HepG2 (cell line): ENCODE data around the gene ARF5.

Experiments
- ARNTL ChIP-seq: sonication (generic); formaldehyde crosslinking; IDR thresholded peaks from 2 replicates; pipeline ENCODE4 v1.4.0; 2020; ENCODE audit warnings: mild to moderate bottlenecking, missing genetic modification reagents
- CC2D1A ChIP-seq: sonication (generic); formaldehyde crosslinking; IDR thresholded peaks from 2 replicates; pipeline ENCODE4 v1.8.1; 2023; ENCODE audit warnings: mild to moderate bottlenecking, missing genetic modification reagents
- CREM ChIP-seq, 2 experiments: sonication (generic) in 1 of 2; formaldehyde crosslinking in 1 of 2; IDR thresholded peaks; 2 replicates each; pipeline versions ENCODE4 v1.4.0 to v1.6.1; 2016 to 2020; ENCODE audit warnings: antibody characterized with exemption in 1 of 2, mild to moderate bottlenecking in 1 of 2, missing genetic modification reagents in 1 of 2
- EZH2 ChIP-seq: conservative IDR thresholded peaks from 2 replicates; pipeline ENCODE4 v1.6.1; 2012; ENCODE audit warnings: mild to moderate bottlenecking, low read depth, low read length, moderate library complexity
- FOXP1 ChIP-seq, 2 experiments: fragments of 450-650 bp in 1 of 2; IDR thresholded peaks; 2 replicates each; pipeline ENCODE4 v1.6.1; 2017 to 2018; ENCODE audit warnings: antibody characterized with exemption in 1 of 2
- GABPA ChIP-seq, 2 experiments: IDR thresholded peaks; 2 replicates each; pipeline ENCODE4 v1.6.1; 2011 to 2016; ENCODE audit warnings: low read depth in 2 of 2, low read length in 1 of 2, missing biosample characterization in 1 of 2, missing genetic modification characterization in 1 of 2
- SP1 ChIP-seq, 2 experiments: fragments of 450-650 bp in 1 of 2; sonication (generic) in 1 of 2; formaldehyde crosslinking in 1 of 2; IDR thresholded peaks; 2 replicates each; pipeline versions ENCODE4 v1.4.0 to v1.6.1; 2016 to 2020; ENCODE audit warnings: missing genetic modification reagents in 1 of 2
- ZNF235 ChIP-seq: sonication (generic); formaldehyde crosslinking; IDR thresholded peaks from 2 replicates; pipeline ENCODE4 v1.8.1; 2023; ENCODE audit warnings: mild to moderate bottlenecking, missing genetic modification reagents, borderline replicate concordance
- ZNF720 ChIP-seq: sonication (generic); formaldehyde crosslinking; IDR thresholded peaks from 2 replicates; pipeline ENCODE4 v1.4.0; 2020; ENCODE audit warnings: missing genetic modification reagents
- ZNF777 ChIP-seq: sonication (generic); formaldehyde crosslinking; IDR thresholded peaks from 2 replicates; pipeline ENCODE4 v1.4.0; 2020; ENCODE audit warnings: missing genetic modification reagents
- TF ChIP-seq, protein P1 (sequence below): sonication (generic); formaldehyde crosslinking; IDR thresholded peaks from 2 replicates; pipeline ENCODE4 v1.4.0; 2020; ENCODE audit warnings: missing genetic modification reagents, low read depth, mild to moderate bottlenecking, borderline replicate concordance

DNA sequence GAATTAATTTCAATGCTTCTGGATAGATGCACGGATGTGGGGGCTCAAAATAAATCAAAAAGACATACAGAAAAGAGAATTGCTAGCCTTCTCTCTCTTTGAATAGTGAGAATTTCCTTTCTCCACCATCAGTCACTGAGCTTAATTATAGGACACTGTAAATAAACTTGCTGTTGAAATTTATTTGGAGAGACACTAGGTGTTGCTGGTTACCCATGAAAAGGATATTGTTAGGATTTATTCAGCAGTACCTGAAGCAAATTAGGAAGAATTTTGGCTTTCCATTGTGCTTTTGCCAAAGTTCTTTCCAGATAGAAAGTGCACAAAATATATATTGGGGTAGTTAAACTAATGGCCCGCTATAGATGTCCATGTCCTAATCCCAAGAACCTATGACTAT, 30.4 kb upstream of the ARF5 start:
- no peak for TF ChIP-seq CC2D1A
- TF ChIP-seq ZNF777 (CRISPR knock-in tag), result no peak
- TF ChIP-seq SP1 (IDR thresholded peaks at IDR 0.05), result no peak
- TF ChIP-seq SP1 (CRISPR knock-in tag; IDR thresholded peaks at IDR 0.05), result no peak
- TF ChIP-seq CREM (IDR thresholded peaks at IDR 0.05), result no peak
- TF ChIP-seq CREM (CRISPR knock-in tag; IDR thresholded peaks at IDR 0.05), result no peak
- TF ChIP-seq ARNTL (CRISPR knock-in tag), result no peak
- no peak for TF ChIP-seq GABPA (IDR thresholded peaks at IDR 0.05; ENCODE audit: low read depth, low read length)
- TF ChIP-seq GABPA (CRISPR knock-in tag; IDR thresholded peaks at IDR 0.05; ENCODE audit: low read depth), result no peak
- no peak for TF ChIP-seq ZNF235
- TF ChIP-seq ZNF720 (CRISPR knock-in tag), result no peak
- no peak for TF ChIP-seq FOXP1 (IDR thresholded peaks at IDR 0.05)
- TF ChIP-seq FOXP1 (CRISPR knock-in tag; IDR thresholded peaks at IDR 0.05), result no peak
- TF ChIP-seq EZH2, result no peak
- TF ChIP-seq, protein P1, sequence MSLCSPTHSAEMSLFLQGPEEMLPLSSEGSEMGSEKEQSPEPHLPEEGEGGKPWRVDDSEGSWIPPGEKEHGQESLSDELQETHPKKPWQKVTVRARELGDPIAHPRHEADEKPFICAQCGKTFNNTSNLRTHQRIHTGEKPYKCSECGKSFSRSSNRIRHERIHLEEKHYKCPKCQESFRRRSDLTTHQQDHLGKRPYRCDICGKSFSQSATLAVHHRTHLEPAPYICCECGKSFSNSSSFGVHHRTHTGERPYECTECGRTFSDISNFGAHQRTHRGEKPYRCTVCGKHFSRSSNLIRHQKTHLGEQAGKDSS (CRISPR knock-in tag), result no peak
